ENCODE results near the gene SVIL.

- TF ChIP-seq CTCF (conservative IDR thresholded peaks at IDR 0.05; ENCODE audit: low read length) (no peak), EZH2phosphoT487 (IDR thresholded peaks at IDR 0.05; ENCODE audit: borderline replicate concordance, low read depth, low read length) (no peak)
These were observed 203.1 kb downstream of the SVIL start for GRCh38 chr10:29431711-29432110.
